AG04449 (cell line): ENCODE data around the gene MCRIP1.
A peak's percentile ranks its signal among the peaks of the same experiment; 100 is the strongest.

Experiments used
- CTCF ChIA-PET: fragments of 350-600 bp; formaldehyde crosslinking; extraction: SDS; loops from one replicate; lab custom pipeline; 2021; ENCODE audit warnings: antibody characterized with exemption; lab: Yijun Ruan, JAX
- POLR2A ChIA-PET: fragments of 400-600, 350-600 bp; formaldehyde crosslinking; extraction: SDS; loops from one replicate; lab custom pipeline; 2020; ENCODE audit warnings: antibody characterized with exemption, inconsistent platforms; lab: Yijun Ruan, JAX
- DNase-seq: peaks from one replicate; pipeline ENCODE4 v3.0.0-alpha.2; 2010; ENCODE audit warnings: low read depth, low spot score
- H3K4me3 ChIP-seq: 2 replicates; pipeline ENCODE4 v1.5.1; 2011; ENCODE audit warnings: low read depth, mild to moderate bottlenecking, control low read depth, low read length
- TF ChIP-seq, protein P1 (sequence below): IDR thresholded peaks from one replicate; pipeline ENCODE4 v1.5.1; 2011; ENCODE audit warnings: mild to moderate bottlenecking, moderate library complexity, low read length, control low read depth, inconsistent platforms; ENCODE audit not compliant: insufficient read depth; ENCODE audit errors: missing control alignments

MCRIP1 gene

DNA sequence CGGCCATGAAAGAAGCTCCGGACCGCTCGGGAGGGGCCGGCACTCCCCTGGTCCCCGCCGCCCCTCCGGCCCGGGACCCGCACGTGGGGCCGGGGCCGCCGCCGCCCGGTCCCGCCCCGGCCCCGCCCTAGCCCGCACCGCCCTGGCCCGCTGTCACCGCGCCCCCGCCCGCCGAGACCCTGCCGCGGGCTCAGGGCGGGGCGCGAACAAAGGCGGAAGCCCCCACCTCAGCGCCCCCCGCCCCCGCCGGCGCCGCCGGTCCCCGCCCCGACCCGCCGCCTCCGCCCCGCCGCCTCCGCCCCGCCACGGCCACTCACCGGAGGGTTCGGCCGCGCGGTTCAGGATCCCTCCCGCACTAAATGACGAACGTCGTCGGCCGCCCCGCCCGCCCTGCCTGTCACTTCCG lies 37.9 kb upstream of the MCRIP1 start, which contains the start of gene ARHGDIA:
TSS of gene ARHGDIA (minus strand) at position 357 of the 406 bp plus-strand sequence. CDS start 1,407 bp downstream, outside the sequence.
- TF ChIP-seq, protein P1, sequence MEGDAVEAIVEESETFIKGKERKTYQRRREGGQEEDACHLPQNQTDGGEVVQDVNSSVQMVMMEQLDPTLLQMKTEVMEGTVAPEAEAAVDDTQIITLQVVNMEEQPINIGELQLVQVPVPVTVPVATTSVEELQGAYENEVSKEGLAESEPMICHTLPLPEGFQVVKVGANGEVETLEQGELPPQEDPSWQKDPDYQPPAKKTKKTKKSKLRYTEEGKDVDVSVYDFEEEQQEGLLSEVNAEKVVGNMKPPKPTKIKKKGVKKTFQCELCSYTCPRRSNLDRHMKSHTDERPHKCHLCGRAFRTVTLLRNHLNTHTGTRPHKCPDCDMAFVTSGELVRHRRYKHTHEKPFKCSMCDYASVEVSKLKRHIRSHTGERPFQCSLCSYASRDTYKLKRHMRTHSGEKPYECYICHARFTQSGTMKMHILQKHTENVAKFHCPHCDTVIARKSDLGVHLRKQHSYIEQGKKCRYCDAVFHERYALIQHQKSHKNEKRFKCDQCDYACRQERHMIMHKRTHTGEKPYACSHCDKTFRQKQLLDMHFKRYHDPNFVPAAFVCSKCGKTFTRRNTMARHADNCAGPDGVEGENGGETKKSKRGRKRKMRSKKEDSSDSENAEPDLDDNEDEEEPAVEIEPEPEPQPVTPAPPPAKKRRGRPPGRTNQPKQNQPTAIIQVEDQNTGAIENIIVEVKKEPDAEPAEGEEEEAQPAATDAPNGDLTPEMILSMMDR, result no peak
- ChIA-PET CTCF (interaction anchor here (1.1 to 2.9 kb wide), 7 partner anchors 9 to 149 kb away, joined by 3 to 15 read pairs (median 4); no protein-coding TSS in a partner anchor), POLR2A (interaction anchor here (0.9 to 2.6 kb wide), 3 partner anchors 10 to 38 kb away, joined by 3 to 28 read pairs (median 4); partner anchors contain the start of genes MCRIP1 and P4HB)
- DNase-seq, result no peak
- peak within 1 kb of the TSS; percentile 81 for H3K4me3 ChIP-seq

DNA sequence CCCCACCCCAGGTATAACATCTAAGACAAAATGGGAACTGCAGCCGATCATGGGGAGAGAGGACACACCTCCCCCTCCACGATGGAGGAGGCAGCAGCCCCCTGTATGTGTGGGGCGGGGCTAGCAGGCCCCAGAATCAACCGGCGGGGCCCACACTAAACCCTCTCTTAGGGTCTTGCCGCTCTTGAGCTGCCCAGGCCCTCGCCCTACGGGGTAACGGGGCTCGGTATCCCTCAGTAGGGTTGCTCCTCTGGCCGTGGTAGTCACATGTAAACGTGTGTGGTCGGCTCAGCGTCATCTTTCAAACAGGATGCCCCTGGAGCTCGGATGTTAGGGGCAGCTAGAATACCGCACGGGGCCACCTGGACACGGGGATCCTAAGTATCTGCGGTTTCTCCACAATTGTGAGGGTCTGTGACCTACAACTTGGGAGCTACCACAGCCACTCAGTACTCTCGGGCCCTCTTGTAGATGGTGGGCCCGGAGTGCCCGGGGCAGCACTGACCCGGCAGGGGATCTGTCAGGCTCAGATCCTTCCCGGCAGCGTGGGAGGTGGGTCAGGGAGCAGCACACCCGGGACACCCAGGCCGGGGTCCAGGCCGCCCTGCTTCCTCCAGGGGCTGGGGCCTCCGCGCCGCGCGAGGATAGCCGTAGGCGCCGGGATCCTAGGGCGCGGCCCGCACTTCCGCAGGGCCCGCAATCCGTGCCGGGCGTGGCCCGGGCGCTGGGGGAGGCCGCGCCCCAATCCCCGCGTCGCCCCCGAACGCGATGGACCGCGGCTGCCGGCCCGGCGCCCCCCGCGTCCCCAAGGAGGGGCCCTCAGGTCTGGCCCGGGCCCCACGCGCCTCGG lies 37.3 kb upstream of the MCRIP1 start:
- CTCF ChIA-PET, result interaction anchor here (1.1 to 2.9 kb wide), 13 partner anchors 9 to 150 kb away, joined by 3 to 15 read pairs (median 5); partner anchors contain the start of genes P4HB and PCYT2
- POLR2A ChIA-PET, result interaction anchor here (0.7 to 2.6 kb wide), 4 partner anchors 9 to 37 kb away, joined by 3 to 28 read pairs (median 4); partner anchors contain the start of genes MCRIP1 and P4HB
- no peak for DNase-seq

GRCh38 chr17:81869221-81870130 lies 36.4 kb upstream of the MCRIP1 start:
- ChIA-PET CTCF (interaction anchor here (0.6 to 2.9 kb wide), 21 partner anchors 8 to 151 kb away, joined by 3 to 15 read pairs (median 4); partner anchors contain the start of genes P4HB and PCYT2), POLR2A (interaction anchor here (0.7 to 2.6 kb wide), 8 partner anchors 8 to 156 kb away, joined by 3 to 28 read pairs (median 4); partner anchors contain the start of genes MCRIP1 and P4HB)
- peak overlapping the region; percentile 81 for H3K4me3 ChIP-seq
- DNase-seq, result no peak
- TF ChIP-seq, protein P1, result peak; percentile 86

More for the DNA sequence above, 37.3 kb upstream of the MCRIP1 start:
- H3K4me3 ChIP-seq, result peak overlapping the region; percentile 81
- TF ChIP-seq, protein P1, result no peak

GRCh38 chr17:81868674-81869220 lies 35.7 kb upstream of the MCRIP1 start:
- peak; percentile 54 for DNase-seq
- TF ChIP-seq, protein P1, result no peak
- CTCF ChIA-PET, result interaction anchor here (0.6 to 2.9 kb wide), 15 partner anchors 8 to 152 kb away, joined by 3 to 15 read pairs (median 4); partner anchors contain the start of genes P4HB and PCYT2
- peak overlapping the region; percentile 81 for H3K4me3 ChIP-seq
- POLR2A ChIA-PET, result interaction anchor here (0.7 to 2.6 kb wide), 6 partner anchors 8 to 156 kb away, joined by 3 to 28 read pairs (median 4); partner anchors contain the start of gene P4HB

- TF ChIP-seq, protein P1, result no peak
- H3K4me3 ChIP-seq, result peak overlapping the region; percentile 15; the same call in 1 of the 2 replicates
- DNase-seq, result no peak
- CTCF ChIA-PET, result interaction anchor here (1.3 to 2.9 kb wide), 4 partner anchors 12 to 56 kb away, joined by 3 to 15 read pairs (median 4); no protein-coding TSS in a partner anchor
- POLR2A ChIA-PET, result no interaction called here
Observed at GRCh38 chr17:81867991-81868673, 35.0 kb upstream of the MCRIP1 start.
